Measurements from ENCODE around the gene LY6G6D.

LY6G6D gene

DNA sequence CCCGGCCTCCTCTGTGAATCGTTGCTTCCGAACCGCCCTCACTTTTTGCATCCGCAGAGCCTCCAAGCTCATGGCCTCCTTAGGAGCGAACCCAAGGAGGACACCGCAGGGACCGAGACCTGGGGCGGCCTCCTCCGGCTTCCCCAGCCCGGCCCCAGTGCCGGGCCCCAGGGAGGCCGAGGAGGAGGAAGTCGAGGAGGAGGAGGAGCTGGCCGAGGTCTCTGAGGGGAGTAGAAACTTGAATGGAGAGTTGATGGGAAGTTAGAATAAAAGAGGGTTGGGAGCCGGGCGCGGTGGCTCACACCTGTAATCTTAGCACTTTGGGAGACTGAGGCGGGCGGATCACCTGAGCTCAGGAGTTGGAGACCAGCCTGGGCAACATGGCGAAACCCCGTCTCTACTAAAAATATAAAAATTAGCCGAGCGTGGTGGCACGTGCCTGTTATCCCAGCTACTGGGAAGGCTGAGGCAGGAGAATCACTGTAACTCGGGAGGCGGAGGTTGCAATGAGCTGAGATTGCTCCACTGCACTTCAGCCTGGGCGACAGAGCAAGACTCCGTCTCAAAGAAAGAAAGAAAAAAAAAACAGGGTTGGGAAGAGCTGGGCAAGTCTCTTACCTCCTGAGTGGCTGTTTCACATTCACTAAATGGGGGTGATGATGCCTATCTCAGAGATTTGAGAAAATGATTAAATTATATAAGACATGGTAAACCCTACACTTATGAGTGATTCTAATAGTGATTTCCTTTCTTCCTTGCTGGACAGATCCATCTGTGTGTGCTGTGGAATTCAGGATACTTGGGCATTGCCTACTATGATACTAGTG, 25.5 kb downstream of the LY6G6D start:
- TF ChIP-seq, protein P1, sequence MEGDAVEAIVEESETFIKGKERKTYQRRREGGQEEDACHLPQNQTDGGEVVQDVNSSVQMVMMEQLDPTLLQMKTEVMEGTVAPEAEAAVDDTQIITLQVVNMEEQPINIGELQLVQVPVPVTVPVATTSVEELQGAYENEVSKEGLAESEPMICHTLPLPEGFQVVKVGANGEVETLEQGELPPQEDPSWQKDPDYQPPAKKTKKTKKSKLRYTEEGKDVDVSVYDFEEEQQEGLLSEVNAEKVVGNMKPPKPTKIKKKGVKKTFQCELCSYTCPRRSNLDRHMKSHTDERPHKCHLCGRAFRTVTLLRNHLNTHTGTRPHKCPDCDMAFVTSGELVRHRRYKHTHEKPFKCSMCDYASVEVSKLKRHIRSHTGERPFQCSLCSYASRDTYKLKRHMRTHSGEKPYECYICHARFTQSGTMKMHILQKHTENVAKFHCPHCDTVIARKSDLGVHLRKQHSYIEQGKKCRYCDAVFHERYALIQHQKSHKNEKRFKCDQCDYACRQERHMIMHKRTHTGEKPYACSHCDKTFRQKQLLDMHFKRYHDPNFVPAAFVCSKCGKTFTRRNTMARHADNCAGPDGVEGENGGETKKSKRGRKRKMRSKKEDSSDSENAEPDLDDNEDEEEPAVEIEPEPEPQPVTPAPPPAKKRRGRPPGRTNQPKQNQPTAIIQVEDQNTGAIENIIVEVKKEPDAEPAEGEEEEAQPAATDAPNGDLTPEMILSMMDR (IDR thresholded peaks at IDR 0.05; ENCODE audit: insufficient read depth, low read depth, low read length, missing control alignments) = no peak
- peak; percentile 62 for DNase-seq (ENCODE audit: low read depth)
- H3K4me3 ChIP-seq (ENCODE audit: low read depth, low read length) = peak overlapping the region; percentile 90

DNA sequence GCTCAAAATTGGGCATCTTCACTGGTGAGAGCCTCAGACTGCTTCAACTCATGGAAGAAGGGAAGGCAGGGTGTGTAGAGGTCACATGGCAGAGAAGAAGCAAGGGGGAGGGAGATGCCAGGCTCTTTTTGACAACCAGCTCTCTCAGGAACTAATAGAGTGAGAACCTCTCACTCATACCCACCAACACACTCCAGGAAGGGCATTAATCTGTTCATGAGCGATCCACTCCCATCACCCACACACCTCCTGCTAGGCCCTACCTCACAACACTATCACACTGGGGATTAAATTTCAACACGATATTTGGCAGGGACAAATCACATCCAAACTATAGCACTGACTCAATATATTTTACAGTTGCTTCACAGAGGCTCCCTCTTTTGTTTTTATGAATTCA, 26.7 kb downstream of the LY6G6D start:
- no peak for DNase-seq (ENCODE audit: low read depth)
- TF ChIP-seq, protein P1 (IDR thresholded peaks at IDR 0.05; ENCODE audit: insufficient read depth, low read depth, low read length, missing control alignments) = no peak
- H3K4me3 ChIP-seq (ENCODE audit: low read depth, low read length) = no peak overlapping the region

DNA sequence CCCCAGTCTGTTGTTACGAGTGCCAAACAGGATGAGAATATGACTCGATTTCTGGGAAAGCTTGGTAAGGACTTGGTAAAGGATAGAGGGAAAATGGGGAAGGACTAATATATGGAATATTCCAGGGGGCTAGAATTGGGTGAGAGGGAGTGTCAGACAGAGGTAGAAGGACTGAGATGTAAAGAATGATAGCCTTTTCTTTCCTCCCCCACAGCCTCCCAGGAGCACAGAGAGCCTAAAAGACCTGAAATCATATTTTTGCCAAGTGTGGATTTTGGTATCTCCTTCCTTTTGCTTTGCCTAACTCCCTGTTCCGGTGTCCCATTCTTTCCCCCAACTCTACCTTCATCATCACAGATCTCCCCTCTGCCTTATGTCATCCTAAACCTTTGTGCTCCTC, 27.7 kb downstream of the LY6G6D start:
- no peak for DNase-seq (ENCODE audit: low read depth)
- no peak overlapping the region for H3K4me3 ChIP-seq (ENCODE audit: low read depth, low read length)
- TF ChIP-seq, protein P1 (IDR thresholded peaks at IDR 0.05; ENCODE audit: insufficient read depth, low read depth, low read length, missing control alignments) = no peak

DNA sequence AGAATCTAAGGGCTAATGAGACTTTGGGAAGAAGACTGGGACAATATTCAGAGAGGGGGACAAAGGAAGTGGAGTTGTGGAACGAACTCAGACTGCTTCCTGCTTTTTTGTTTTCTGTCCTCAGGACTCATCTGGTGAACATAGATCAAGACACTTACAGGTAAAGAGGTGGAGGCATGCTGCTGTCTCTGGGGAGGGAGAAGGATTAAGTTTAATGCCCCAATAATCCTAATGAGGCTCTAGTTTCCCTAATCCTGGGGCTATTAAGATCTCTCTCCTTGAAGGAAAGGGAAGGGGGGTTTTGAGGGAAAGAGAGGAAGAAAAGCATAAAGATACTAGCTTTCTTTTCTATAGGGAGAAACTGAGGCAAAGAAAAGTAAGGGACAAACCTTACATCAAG, 29.3 kb downstream of the LY6G6D start:
- TF ChIP-seq, protein P1 (IDR thresholded peaks at IDR 0.05; ENCODE audit: insufficient read depth, low read depth, low read length, missing control alignments) = no peak
- H3K4me3 ChIP-seq (ENCODE audit: low read depth, low read length) = no peak overlapping the region
- no peak for DNase-seq (ENCODE audit: low read depth)

DNA sequence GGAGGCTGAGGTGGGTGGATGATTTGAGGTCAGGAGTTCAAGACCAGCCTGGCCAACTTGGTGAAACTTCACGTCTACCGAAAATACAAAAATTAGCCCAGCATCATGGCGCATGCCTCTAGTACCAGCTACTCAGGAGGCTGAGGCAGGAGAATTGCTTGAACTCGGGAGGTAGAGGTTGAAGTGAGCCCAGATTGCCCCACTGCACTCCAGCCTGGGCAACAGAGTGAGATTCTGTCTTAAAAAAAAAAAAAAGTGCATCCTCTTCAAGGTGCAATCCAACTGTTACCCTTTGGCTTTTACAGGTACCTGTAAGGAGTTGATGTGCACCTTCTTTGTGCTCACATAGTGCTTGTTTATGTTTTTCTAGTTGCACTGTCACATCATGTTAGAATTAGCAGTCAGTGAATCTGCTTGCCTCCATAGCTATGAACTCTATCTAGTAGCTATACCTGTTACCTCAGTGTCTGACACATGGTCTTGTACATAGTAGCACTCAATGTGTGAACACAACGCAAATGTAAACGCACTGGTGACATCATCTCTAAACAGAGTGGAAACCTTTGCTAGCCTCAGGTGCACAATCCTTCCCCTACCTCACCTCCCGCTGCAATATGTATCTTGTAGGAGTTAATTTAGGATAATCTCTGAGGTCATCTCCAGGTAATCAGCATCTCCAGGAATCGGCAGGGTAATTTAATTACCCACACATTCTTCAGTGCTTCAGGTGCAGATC, 34.3 kb downstream of the LY6G6D start:
- DNase-seq (ENCODE audit: low read depth) = no peak
- TF ChIP-seq, protein P1 (IDR thresholded peaks at IDR 0.05; ENCODE audit: insufficient read depth, low read depth, low read length, missing control alignments) = no peak
- no peak overlapping the region for H3K4me3 ChIP-seq (ENCODE audit: low read depth, low read length)

DNA sequence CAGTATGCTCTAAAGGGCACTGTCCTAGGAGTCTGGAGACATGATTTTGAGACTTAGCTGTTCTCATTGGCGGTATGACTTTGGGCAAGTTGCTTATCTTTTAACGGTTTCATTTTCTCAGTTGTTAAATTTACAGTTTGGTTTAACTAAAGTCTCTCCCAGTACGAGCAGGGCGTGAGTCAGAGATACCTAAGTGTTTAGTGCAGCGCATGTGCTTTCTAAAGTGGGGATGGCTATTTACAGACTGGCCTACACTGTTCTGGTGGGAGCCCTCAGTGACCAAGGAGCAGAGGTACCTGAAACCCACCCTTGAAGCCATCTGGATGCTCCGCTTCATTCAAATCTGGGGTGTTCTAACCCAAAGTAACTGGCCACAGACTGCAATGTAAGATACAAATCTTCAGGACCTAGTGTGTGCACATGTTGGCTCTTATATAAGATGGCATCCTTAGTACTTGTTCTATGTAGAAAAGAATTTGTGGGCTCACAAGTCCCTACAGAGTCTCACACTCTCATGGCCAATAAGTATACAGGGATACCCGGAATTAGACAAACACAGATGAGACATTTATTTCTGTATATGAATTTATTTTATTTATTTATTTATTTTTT, 35.4 kb downstream of the LY6G6D start:
- no peak for DNase-seq (ENCODE audit: low read depth)
- no peak overlapping the region for H3K4me3 ChIP-seq (ENCODE audit: low read depth, low read length)
- TF ChIP-seq, protein P1 (IDR thresholded peaks at IDR 0.05; ENCODE audit: insufficient read depth, low read depth, low read length, missing control alignments) = no peak
